Thyroid gland (tissue), 4 donors: ENCODE results near the gene FAM124A.

Source experiments
- CTCF ChIP-seq, 6 experiments: fragments of 200-600 bp in 3 of 6; fragments of 450-650 bp in 3 of 6; sonication (generic) in 3 of 6; IDR thresholded peaks; one replicate each; pipeline ENCODE4 v1.5.1; 2016 to 2019; ENCODE audit warnings: antibody characterized with exemption in 6 of 6, mild to moderate bottlenecking in 2 of 6, inconsistent platforms in 1 of 6, moderate library complexity in 1 of 6
- POLR2A ChIP-seq, 2 donors: fragments of 450-650 bp; IDR thresholded peaks; one replicate each; pipeline ENCODE4 v1.6.1; 2017; ENCODE audit warnings: antibody characterized with exemption in 2 of 2, mild to moderate bottlenecking in 2 of 2, moderate library complexity in 1 of 2

- TF ChIP-seq CTCF (IDR thresholded peaks at IDR 0.05): no peak
- no peak for TF ChIP-seq POLR2A (IDR thresholded peaks at IDR 0.05)
Measured at GRCh38 chr13:51323824-51324511, 101.8 kb downstream of the FAM124A start.
